ENCODE results near the gene FDXR. TPM values are rescaled to one million over a fixed set of nuclear protein-coding genes. Genes with fewer than 3 reads are reported as not detected.

The FDXR gene
- total and polyA plus RNA-seq, 9 of the 15 experiments (the other 6 are each of a cell fraction or from before 2014, with no cell fraction given) = 0.89 to 70.7 (median 30.9) TPM

- TF ChIP-seq, protein P1, sequence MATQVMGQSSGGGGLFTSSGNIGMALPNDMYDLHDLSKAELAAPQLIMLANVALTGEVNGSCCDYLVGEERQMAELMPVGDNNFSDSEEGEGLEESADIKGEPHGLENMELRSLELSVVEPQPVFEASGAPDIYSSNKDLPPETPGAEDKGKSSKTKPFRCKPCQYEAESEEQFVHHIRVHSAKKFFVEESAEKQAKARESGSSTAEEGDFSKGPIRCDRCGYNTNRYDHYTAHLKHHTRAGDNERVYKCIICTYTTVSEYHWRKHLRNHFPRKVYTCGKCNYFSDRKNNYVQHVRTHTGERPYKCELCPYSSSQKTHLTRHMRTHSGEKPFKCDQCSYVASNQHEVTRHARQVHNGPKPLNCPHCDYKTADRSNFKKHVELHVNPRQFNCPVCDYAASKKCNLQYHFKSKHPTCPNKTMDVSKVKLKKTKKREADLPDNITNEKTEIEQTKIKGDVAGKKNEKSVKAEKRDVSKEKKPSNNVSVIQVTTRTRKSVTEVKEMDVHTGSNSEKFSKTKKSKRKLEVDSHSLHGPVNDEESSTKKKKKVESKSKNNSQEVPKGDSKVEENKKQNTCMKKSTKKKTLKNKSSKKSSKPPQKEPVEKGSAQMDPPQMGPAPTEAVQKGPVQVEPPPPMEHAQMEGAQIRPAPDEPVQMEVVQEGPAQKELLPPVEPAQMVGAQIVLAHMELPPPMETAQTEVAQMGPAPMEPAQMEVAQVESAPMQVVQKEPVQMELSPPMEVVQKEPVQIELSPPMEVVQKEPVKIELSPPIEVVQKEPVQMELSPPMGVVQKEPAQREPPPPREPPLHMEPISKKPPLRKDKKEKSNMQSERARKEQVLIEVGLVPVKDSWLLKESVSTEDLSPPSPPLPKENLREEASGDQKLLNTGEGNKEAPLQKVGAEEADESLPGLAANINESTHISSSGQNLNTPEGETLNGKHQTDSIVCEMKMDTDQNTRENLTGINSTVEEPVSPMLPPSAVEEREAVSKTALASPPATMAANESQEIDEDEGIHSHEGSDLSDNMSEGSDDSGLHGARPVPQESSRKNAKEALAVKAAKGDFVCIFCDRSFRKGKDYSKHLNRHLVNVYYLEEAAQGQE (IDR thresholded peaks at IDR 0.05; ENCODE audit: borderline replicate concordance) = no peak
- TF ChIP-seq, protein P1 (CRISPR knock-in tag; IDR thresholded peaks at IDR 0.05; ENCODE audit: low read depth) = no peak
- TF ChIP-seq RAD21 (CRISPR knock-in tag; conservative IDR thresholded peaks at IDR 0.05 in 1 of 2, IDR thresholded peaks at IDR 0.05 in 1 of 2) (no peak), RBM34 (IDR thresholded peaks at IDR 0.05; ENCODE audit: borderline replicate concordance, insufficient read depth, low read length) (no peak), TSHZ1 (CRISPR knock-in tag; IDR thresholded peaks at IDR 0.05) (no peak)
Measured at GRCh38 chr17:74860229-74860871, 12.4 kb downstream of the FDXR start (continued).
